Choroid plexus epithelial cell (primary cell): ENCODE measurements around the gene CLSTN2.
A peak's percentile ranks its signal among the peaks of the same experiment; 100 is the strongest.

ENCODE experiments used
- DNase-seq: peaks from one replicate; pipeline ENCODE4 v3.0.0-alpha.2; 2010; ENCODE audit warnings: low read depth
- H3K4me3 ChIP-seq: 2 replicates; pipeline ENCODE4 v1.5.1; 2011; ENCODE audit warnings: low read depth, mild to moderate bottlenecking, control low read depth, low read length, moderate library complexity
- TF ChIP-seq, protein P1 (sequence below): conservative IDR thresholded peaks from 2 replicates; pipeline ENCODE4 v1.5.1; 2011; ENCODE audit warnings: low read depth, mild to moderate bottlenecking, control low read depth, inconsistent platforms, low read length, moderate library complexity

CLSTN2 gene

DNA sequence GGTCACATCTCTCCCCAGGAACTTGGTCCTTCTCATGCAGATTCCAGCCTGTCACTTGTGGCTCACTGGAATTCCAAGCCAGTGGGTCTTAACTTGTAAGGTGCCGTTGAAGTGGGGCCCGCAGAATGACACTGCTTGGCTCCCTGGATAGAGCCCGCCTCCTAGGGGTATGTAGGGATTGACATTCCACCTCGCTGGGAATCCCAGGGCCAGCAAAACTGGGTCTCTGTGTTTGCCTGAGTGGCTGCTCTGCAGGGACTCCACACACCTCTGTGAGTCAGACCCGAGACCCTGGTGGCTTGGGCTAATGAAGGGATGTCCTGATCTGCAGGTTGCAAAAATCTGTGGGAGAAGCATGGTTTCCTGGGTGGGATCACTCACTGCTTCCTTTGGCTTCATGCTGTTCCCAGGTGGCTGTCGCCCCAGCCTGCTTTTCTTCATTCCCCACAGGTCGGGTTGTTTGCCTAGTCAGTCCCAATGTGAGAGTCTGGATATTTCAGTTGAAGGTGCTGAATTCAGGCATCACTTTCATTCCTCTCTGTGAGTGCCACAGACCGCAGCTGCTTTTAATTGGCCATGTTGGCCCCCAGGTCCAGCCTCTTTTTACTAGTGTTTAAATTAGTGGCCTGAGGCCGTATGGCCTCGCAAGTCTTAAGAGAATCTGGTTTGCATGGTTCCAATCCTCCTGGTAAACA lies 586.9 kb downstream of the CLSTN2 start:
- TF ChIP-seq, protein P1, sequence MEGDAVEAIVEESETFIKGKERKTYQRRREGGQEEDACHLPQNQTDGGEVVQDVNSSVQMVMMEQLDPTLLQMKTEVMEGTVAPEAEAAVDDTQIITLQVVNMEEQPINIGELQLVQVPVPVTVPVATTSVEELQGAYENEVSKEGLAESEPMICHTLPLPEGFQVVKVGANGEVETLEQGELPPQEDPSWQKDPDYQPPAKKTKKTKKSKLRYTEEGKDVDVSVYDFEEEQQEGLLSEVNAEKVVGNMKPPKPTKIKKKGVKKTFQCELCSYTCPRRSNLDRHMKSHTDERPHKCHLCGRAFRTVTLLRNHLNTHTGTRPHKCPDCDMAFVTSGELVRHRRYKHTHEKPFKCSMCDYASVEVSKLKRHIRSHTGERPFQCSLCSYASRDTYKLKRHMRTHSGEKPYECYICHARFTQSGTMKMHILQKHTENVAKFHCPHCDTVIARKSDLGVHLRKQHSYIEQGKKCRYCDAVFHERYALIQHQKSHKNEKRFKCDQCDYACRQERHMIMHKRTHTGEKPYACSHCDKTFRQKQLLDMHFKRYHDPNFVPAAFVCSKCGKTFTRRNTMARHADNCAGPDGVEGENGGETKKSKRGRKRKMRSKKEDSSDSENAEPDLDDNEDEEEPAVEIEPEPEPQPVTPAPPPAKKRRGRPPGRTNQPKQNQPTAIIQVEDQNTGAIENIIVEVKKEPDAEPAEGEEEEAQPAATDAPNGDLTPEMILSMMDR: no peak
- no peak for DNase-seq
- no peak overlapping the region for H3K4me3 ChIP-seq

DNA sequence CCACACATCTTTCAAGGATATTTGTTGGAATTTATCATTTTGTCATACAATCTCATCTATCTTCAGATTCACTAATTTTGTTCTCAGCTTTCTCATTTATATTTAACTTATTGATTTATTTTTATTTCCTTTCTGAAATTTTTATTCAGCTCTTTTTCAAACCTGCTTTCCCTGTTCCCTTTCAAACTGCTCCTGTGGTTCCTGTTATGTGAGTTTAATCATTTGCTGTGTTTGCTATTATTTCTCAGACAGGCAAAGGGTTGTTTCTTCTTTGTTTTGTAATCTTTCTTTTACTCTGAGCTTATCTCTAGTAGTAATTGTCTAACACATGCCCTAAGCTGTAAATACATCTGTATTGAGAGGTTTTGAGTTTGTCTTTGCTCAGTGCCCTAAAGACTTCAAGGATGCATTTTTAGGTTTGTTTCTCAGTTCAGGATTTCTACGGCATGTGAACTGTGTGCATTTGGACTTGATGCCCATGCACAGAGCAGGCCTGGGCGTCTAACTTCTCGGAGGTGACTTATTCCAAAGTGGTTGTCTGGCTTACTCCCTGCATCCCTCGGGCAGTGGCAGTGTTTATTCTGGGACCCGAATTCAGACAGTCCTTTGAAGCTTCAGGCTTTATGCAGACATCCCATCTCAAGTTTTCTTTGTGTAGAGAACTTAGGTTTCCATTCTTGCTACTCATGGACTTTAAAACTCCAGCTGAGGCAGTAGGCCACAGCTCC lies 587.8 kb downstream of the CLSTN2 start:
- no peak overlapping the region for H3K4me3 ChIP-seq
- DNase-seq: no peak
- TF ChIP-seq, protein P1: no peak

DNA sequence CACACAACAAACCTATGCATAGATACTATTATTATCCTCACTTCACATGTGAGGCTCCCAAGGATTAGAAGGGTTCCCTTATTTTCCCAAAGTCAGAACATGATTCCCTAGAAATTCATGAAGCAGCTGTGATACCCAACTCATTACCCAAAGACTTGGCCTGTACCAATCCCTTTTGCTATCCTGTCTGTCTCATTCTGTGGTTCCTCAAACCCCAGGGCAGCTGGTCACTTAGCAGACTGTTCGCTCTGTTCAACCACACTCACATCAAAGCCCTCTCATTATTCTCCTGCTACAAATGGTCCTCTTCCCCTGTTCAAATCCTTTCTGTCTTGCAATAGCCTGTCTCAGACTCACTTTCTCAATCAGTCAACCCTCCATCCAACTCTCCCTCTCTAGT lies 588.6 kb downstream of the CLSTN2 start:
- H3K4me3 ChIP-seq: no peak overlapping the region
- DNase-seq: no peak
- TF ChIP-seq, protein P1: no peak

DNA sequence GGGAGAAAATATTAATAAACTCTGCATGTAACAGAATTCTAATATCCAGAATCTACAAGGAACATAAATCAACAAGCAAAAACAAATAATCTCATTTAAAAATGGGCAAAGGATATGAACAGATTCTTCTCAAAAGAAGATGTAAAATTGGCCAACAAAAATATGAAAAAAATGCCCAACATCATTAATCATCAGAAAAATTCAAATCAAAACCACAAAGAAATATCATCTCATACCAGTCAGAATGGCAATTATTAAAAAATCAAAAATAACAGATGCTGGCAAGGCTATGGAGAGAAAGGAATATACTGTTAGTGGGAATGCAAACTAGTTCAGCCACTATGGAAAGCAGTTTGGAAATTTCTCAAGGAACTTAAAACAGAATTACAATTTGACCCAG lies 592.2 kb downstream of the CLSTN2 start:
- TF ChIP-seq, protein P1: no peak
- DNase-seq: no peak
- no peak overlapping the region for H3K4me3 ChIP-seq

DNA sequence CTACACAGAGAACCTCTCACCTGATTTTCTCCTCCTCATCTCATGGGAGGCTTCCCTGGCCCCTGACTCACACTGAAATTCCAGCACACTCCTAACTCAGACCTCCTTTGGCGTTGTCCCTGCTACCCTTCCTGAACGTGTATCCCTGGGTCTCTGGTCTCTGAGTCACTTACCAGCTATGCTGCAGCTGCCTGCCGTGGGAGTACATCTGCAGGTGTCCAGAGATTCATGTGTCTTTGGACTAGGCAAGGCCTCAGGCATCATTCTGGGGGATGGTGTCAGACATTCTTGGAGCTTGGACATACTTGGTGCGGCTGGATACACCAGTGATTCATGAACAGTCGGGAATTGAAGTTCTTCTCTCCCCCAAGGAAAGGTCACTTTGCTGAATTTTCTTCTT lies 594.1 kb downstream of the CLSTN2 start:
- no peak overlapping the region for H3K4me3 ChIP-seq
- TF ChIP-seq, protein P1: no peak
- peak; percentile 83 for DNase-seq

DNA sequence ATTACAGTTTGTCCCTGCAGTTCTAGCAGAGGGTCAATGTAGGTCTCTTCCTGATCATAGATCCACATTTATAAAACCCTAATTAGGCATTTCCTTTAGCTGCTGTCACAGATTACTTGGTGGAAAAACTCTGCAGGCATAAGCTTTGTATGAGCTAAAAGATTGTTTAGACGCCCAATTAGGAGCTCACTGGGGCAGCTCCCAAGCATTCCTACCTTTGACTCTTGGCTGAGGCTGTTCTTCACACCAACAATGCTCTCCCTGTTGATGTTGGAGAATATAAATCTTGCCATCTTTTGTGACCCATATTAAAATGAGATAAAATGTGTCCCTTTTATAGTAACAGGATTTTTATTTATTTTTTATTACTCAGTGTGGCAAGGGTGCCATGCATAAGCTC lies 594.6 kb downstream of the CLSTN2 start:
- H3K4me3 ChIP-seq: no peak overlapping the region
- TF ChIP-seq, protein P1: no peak
- peak; percentile 14 for DNase-seq

DNA sequence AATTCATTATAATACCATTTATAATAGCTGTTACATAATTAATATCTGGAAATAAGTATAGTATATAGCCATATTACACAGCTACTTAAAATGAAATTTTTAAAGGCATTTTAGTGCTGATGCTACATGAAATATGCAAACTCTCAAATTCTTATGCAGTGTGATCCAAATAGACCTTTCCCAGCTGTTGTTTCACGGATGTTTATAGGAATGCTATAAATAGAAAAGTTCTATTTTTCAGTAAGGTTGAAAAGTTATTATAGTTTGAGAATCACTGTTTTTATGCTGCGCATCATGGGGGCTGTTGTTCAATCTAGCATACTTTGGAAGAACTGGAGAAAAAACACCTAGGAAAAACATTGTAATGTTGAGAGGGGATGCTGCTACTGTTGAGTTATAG lies 595.1 kb downstream of the CLSTN2 start:
- TF ChIP-seq, protein P1: no peak
- H3K4me3 ChIP-seq: no peak overlapping the region
- DNase-seq: no peak
